Astrocyte (in vitro differentiated cells and primary cell): ENCODE data around the gene ISCA1. TPM values are rescaled to one million over a fixed set of nuclear protein-coding genes. Genes with fewer than 3 reads are reported as not detected.

ENCODE experiments used
- DNase-seq: peaks from one replicate; pipeline ENCODE4 v3.0.0-alpha.2; 2010; ENCODE audit warnings: low read depth
- FAIRE-seq: peaks from 2 replicates; lab custom pipeline; 2011; peaks lifted over from hg19 to GRCh38; lab: Jason Lieb, UNC
- H2AFZ ChIP-seq: 2 replicates; pipeline ENCODE4 v1.6.0; 2012; ENCODE audit warnings: low read depth, low read length, inconsistent platforms
- H3K27ac ChIP-seq: 2 replicates; pipeline ENCODE4 v1.5.1; 2011; ENCODE audit warnings: low read depth, low read length, inconsistent platforms
- H3K27me3 ChIP-seq: 2 replicates; pipeline ENCODE4 v1.6.0; 2011; ENCODE audit warnings: low read length, inconsistent platforms; ENCODE audit not compliant: insufficient read depth
- H3K36me3 ChIP-seq: 2 replicates; pipeline ENCODE4 v1.5.1; 2011; ENCODE audit warnings: low read length, inconsistent platforms; ENCODE audit not compliant: insufficient read depth
- H3K4me1 ChIP-seq: 2 replicates; pipeline ENCODE4 v1.5.1; 2011; ENCODE audit warnings: low read length, inconsistent platforms; ENCODE audit not compliant: insufficient read depth
- H3K4me2 ChIP-seq: 2 replicates; pipeline ENCODE4 v1.6.0; 2012; ENCODE audit warnings: low read length, inconsistent platforms
- H3K4me3 ChIP-seq: 2 replicates; pipeline ENCODE4 v1.5.1; 2011; ENCODE audit warnings: low read depth, mild to moderate bottlenecking, low read length, inconsistent platforms; ENCODE audit not compliant: insufficient read depth
- H3K79me2 ChIP-seq: 2 replicates; pipeline ENCODE4 v1.6.0; 2012; ENCODE audit warnings: mild to moderate bottlenecking, low read length, inconsistent platforms; ENCODE audit not compliant: insufficient read depth
- H3K9ac ChIP-seq: 2 replicates; pipeline ENCODE4 v1.6.0; 2012; ENCODE audit warnings: mild to moderate bottlenecking, low read length, inconsistent platforms
- H3K9me3 ChIP-seq: 2 replicates; pipeline ENCODE4 v1.5.1; 2012; ENCODE audit warnings: low read depth, mild to moderate bottlenecking, low read length, inconsistent platforms; ENCODE audit not compliant: insufficient read depth
- H4K20me1 ChIP-seq: 2 replicates; pipeline ENCODE4 v1.6.0; 2012; ENCODE audit warnings: low read length, inconsistent platforms; ENCODE audit not compliant: insufficient read depth
- H3K27ac Mint-ChIP-seq: one replicate; pipeline ENCODE4 v1.8.0; 2021; ENCODE audit warnings: mild to moderate bottlenecking, mixed read lengths; ENCODE audit not compliant: unreplicated experiment
- H3K27me3 Mint-ChIP-seq: one replicate; pipeline ENCODE4 v1.8.0; 2021; ENCODE audit warnings: low read depth, mixed read lengths; ENCODE audit not compliant: unreplicated experiment
- H3K36me3 Mint-ChIP-seq: one replicate; pipeline ENCODE4 v1.8.0; 2021; ENCODE audit warnings: low read depth, mixed read lengths; ENCODE audit not compliant: unreplicated experiment
- H3K4me1 Mint-ChIP-seq: one replicate; pipeline ENCODE4 v1.8.0; 2021; ENCODE audit warnings: low read depth, mixed read lengths; ENCODE audit not compliant: unreplicated experiment
- H3K4me3 Mint-ChIP-seq: one replicate; pipeline ENCODE4 v1.8.0; 2021; ENCODE audit warnings: mild to moderate bottlenecking, moderate library complexity, mixed read lengths; ENCODE audit not compliant: unreplicated experiment
- H3K9me3 Mint-ChIP-seq: one replicate; pipeline ENCODE4 v1.8.0; 2021; ENCODE audit warnings: mild to moderate bottlenecking, mixed read lengths; ENCODE audit not compliant: unreplicated experiment
- CTCF ChIP-seq: IDR thresholded peaks from 2 replicates; pipeline ENCODE4 v1.5.1; 2011; ENCODE audit warnings: low read depth, mild to moderate bottlenecking, inconsistent platforms, low read length, moderate library complexity; ENCODE audit not compliant: insufficient read depth
- EZH2 ChIP-seq: IDR thresholded peaks from 2 replicates; pipeline ENCODE4 v1.6.1; 2012; ENCODE audit warnings: mild to moderate bottlenecking, low read length, inconsistent platforms; ENCODE audit not compliant: insufficient read depth
- total RNA-seq: library from RNA; stranded (reverse); gene quantifications from 2 replicates; pipeline ENCODE4 v1.2.1, GENCODE V29; 2021

The ISCA1 gene
- total RNA-seq, 1 donor from 2014 or later, result 30.6 TPM

GRCh38 chr9:86252870-86253269 lies 29.5 kb downstream of the ISCA1 start:
- Histone ChIP-seq H2AFZ (no peak overlapping the region), H3K79me2 (no peaks in the 10 kb centered on the region), H3K27me3 (no peaks in the 10 kb centered on the region), H3K4me2 (no peak overlapping the region), H3K9ac (no peak overlapping the region), H3K27ac (no peak overlapping the region), H3K36me3 (no peaks in the 10 kb centered on the region), H3K4me3 (no peak overlapping the region), H4K20me1 (no peaks in the 10 kb centered on the region), H3K9me3 (no peaks in the 10 kb centered on the region), H3K4me1 (no peaks in the 10 kb centered on the region)
- no peak overlapping the region for H3K4me3 Mint-ChIP-seq
- peaks cover 3% of the 10 kb centered on the region for H3K9me3 Mint-ChIP-seq
- no peaks in the 10 kb centered on the region for H3K27me3 Mint-ChIP-seq
- no peaks in the 10 kb centered on the region for H3K4me1 Mint-ChIP-seq
- TF ChIP-seq CTCF (no peak), EZH2 (no peak)
- no peak for DNase-seq
- FAIRE-seq, result no peak
- no peak overlapping the region for H3K27ac Mint-ChIP-seq
- peaks cover 3% of the 10 kb centered on the region for H3K36me3 Mint-ChIP-seq

GRCh38 chr9:86250123-86250522 lies 32.2 kb downstream of the ISCA1 start:
- Histone ChIP-seq H3K4me1 (no peaks in the 10 kb centered on the region), H3K9ac (no peak overlapping the region), H3K79me2 (no peaks in the 10 kb centered on the region), H3K4me3 (no peak overlapping the region), H3K27me3 (no peaks in the 10 kb centered on the region), H4K20me1 (no peaks in the 10 kb centered on the region), H2AFZ (no peak overlapping the region), H3K9me3 (no peaks in the 10 kb centered on the region), H3K27ac (no peak overlapping the region), H3K4me2 (no peak overlapping the region), H3K36me3 (no peaks in the 10 kb centered on the region)
- H3K27ac Mint-ChIP-seq, result no peak overlapping the region
- TF ChIP-seq CTCF (no peak), EZH2 (no peak)
- H3K4me3 Mint-ChIP-seq, result no peak overlapping the region
- DNase-seq (no peak), FAIRE-seq (no peak)
- H3K36me3 Mint-ChIP-seq, result peaks cover 3% of the 10 kb centered on the region
- H3K27me3 Mint-ChIP-seq, result no peaks in the 10 kb centered on the region
- no peaks in the 10 kb centered on the region for H3K4me1 Mint-ChIP-seq
- peaks cover 3% of the 10 kb centered on the region for H3K9me3 Mint-ChIP-seq

GRCh38 chr9:86248746-86249145 lies 33.6 kb downstream of the ISCA1 start:
- Mint-ChIP-seq H3K9me3 (peaks cover 3% of the 10 kb centered on the region), H3K4me3 (no peak overlapping the region), H3K36me3 (peaks cover 3% of the 10 kb centered on the region), H3K4me1 (no peaks in the 10 kb centered on the region), H3K27me3 (no peaks in the 10 kb centered on the region), H3K27ac (no peak overlapping the region)
- no peak overlapping the region for H3K9ac ChIP-seq
- H3K4me1 ChIP-seq, result no peaks in the 10 kb centered on the region
- no peaks in the 10 kb centered on the region for H3K9me3 ChIP-seq
- no peaks in the 10 kb centered on the region for H3K79me2 ChIP-seq
- TF ChIP-seq EZH2 (no peak), CTCF (no peak)
- no peak overlapping the region for H2AFZ ChIP-seq
- no peak overlapping the region for H3K4me3 ChIP-seq
- H3K4me2 ChIP-seq, result no peak overlapping the region
- no peak overlapping the region for H3K27ac ChIP-seq
- H4K20me1 ChIP-seq, result no peaks in the 10 kb centered on the region
- FAIRE-seq (no peak), DNase-seq (no peak)
- no peaks in the 10 kb centered on the region for H3K27me3 ChIP-seq
- H3K36me3 ChIP-seq, result no peaks in the 10 kb centered on the region
